Mucosa of stomach (tissue), 1 donor: ENCODE results near the gene NRARP.

Experiments used
- H3K27me3 ChIP-seq: one replicate; pipeline ENCODE4 v1.7.0; 2013; ENCODE audit warnings: mild to moderate bottlenecking, low read length; ENCODE audit not compliant: control insufficient read depth, insufficient read depth
- H3K36me3 ChIP-seq: one replicate; pipeline ENCODE4 v1.7.0; 2013; ENCODE audit warnings: low read length; ENCODE audit not compliant: control insufficient read depth, insufficient read depth
- H3K4me1 ChIP-seq: one replicate; pipeline ENCODE4 v1.7.0; 2013; ENCODE audit warnings: mild to moderate bottlenecking, low read length; ENCODE audit not compliant: control insufficient read depth, insufficient read depth
- H3K4me3 ChIP-seq: one replicate; pipeline ENCODE4 v1.7.0; 2013; ENCODE audit warnings: low read length
- H3K9ac ChIP-seq: one replicate; pipeline ENCODE4 v1.7.0; 2013; ENCODE audit warnings: mild to moderate bottlenecking, low read length, moderate library complexity
- H3K9me3 ChIP-seq: one replicate; pipeline ENCODE4 v1.7.0; 2013; ENCODE audit warnings: mild to moderate bottlenecking, low read length, moderate library complexity; ENCODE audit not compliant: control insufficient read depth
- donor health status: Pancreatic carcinoma.

NRARP gene

GRCh38 chr9:137273095-137273490, 29.0 kb downstream of the NRARP start:
- H3K36me3 ChIP-seq: peaks cover 6% of the 10 kb centered on the region

GRCh38 chr9:137272241-137273094, 29.6 kb downstream of the NRARP start:
- Histone ChIP-seq H3K36me3 (peaks cover 6% of the 10 kb centered on the region), H3K9ac (no peak overlapping the region), H3K4me3 (no peak overlapping the region), H3K27me3 (no peaks in the 10 kb centered on the region), H3K9me3 (no peaks in the 10 kb centered on the region), H3K4me1 (peaks cover 58% of the 10 kb centered on the region)

More at GRCh38 chr9:137273095-137273490, 29.0 kb downstream of the NRARP start:
- Histone ChIP-seq H3K4me1 (peaks cover 55% of the 10 kb centered on the region), H3K4me3 (no peak overlapping the region), H3K27me3 (no peaks in the 10 kb centered on the region), H3K9ac (no peak overlapping the region), H3K9me3 (no peaks in the 10 kb centered on the region)

GRCh38 chr9:137271696-137272076, 30.4 kb downstream of the NRARP start:
- H3K4me3 ChIP-seq: no peak overlapping the region
- no peak overlapping the region for H3K9ac ChIP-seq
- no peaks in the 10 kb centered on the region for H3K27me3 ChIP-seq
- peaks cover 51% of the 10 kb centered on the region for H3K4me1 ChIP-seq
- H3K36me3 ChIP-seq: peaks cover 6% of the 10 kb centered on the region
- no peaks in the 10 kb centered on the region for H3K9me3 ChIP-seq

GRCh38 chr9:137270929-137271695, 31.0 kb downstream of the NRARP start:
- Histone ChIP-seq H3K9ac (no peak overlapping the region), H3K9me3 (no peaks in the 10 kb centered on the region), H3K27me3 (no peaks in the 10 kb centered on the region), H3K4me1 (peaks cover 45% of the 10 kb centered on the region), H3K36me3 (peaks cover 6% of the 10 kb centered on the region), H3K4me3 (no peak overlapping the region)

- Histone ChIP-seq H3K36me3 (peaks cover 6% of the 10 kb centered on the region), H3K4me1 (peaks cover 29% of the 10 kb centered on the region), H3K9me3 (no peaks in the 10 kb centered on the region), H3K9ac (peak overlapping the region; percentile 7), H3K27me3 (no peaks in the 10 kb centered on the region), H3K4me3 (no peak overlapping the region)
Measured at GRCh38 chr9:137269231-137269772, 32.8 kb downstream of the NRARP start.

GRCh38 chr9:137268538-137269201, 33.4 kb downstream of the NRARP start:
- no peak overlapping the region for H3K4me3 ChIP-seq
- no peaks in the 10 kb centered on the region for H3K9me3 ChIP-seq
- H3K9ac ChIP-seq: peak overlapping the region; percentile 7
- H3K27me3 ChIP-seq: no peaks in the 10 kb centered on the region
- peaks cover 23% of the 10 kb centered on the region for H3K4me1 ChIP-seq
- peaks cover 7% of the 10 kb centered on the region for H3K36me3 ChIP-seq

- Histone ChIP-seq H3K4me3 (no peak overlapping the region), H3K4me1 (peaks cover 22% of the 10 kb centered on the region), H3K9me3 (no peaks in the 10 kb centered on the region)
Measured at GRCh38 chr9:137267933-137268355, 34.1 kb downstream of the NRARP start.

GRCh38 chr9:137266585-137267453, 35.3 kb downstream of the NRARP start:
- H3K9ac ChIP-seq: no peak overlapping the region
- no peaks in the 10 kb centered on the region for H3K9me3 ChIP-seq
- no peak overlapping the region for H3K4me3 ChIP-seq
- H3K27me3 ChIP-seq: no peaks in the 10 kb centered on the region
- peaks cover 5% of the 10 kb centered on the region for H3K36me3 ChIP-seq
- H3K4me1 ChIP-seq: peaks cover 22% of the 10 kb centered on the region

More at GRCh38 chr9:137267933-137268355, 34.1 kb downstream of the NRARP start:
- Histone ChIP-seq H3K36me3 (peaks cover 10% of the 10 kb centered on the region), H3K9ac (no peak overlapping the region), H3K27me3 (no peaks in the 10 kb centered on the region)

GRCh38 chr9:137266162-137266527, 35.9 kb downstream of the NRARP start:
- H3K27me3 ChIP-seq: no peaks in the 10 kb centered on the region
- peaks cover 4% of the 10 kb centered on the region for H3K36me3 ChIP-seq
- no peaks in the 10 kb centered on the region for H3K9me3 ChIP-seq
- H3K4me3 ChIP-seq: no peak overlapping the region
- H3K9ac ChIP-seq: no peak overlapping the region
- peaks cover 22% of the 10 kb centered on the region for H3K4me1 ChIP-seq

GRCh38 chr9:137265496-137266161, 36.4 kb downstream of the NRARP start:
- H3K4me1 ChIP-seq: peaks cover 22% of the 10 kb centered on the region
- peaks cover 4% of the 10 kb centered on the region for H3K36me3 ChIP-seq
- H3K9ac ChIP-seq: no peak overlapping the region
- H3K27me3 ChIP-seq: no peaks in the 10 kb centered on the region
- H3K9me3 ChIP-seq: no peaks in the 10 kb centered on the region
- H3K4me3 ChIP-seq: no peak overlapping the region

GRCh38 chr9:137264067-137264466, 38.0 kb downstream of the NRARP start:
- H3K4me3 ChIP-seq: no peak overlapping the region
- H3K9me3 ChIP-seq: no peaks in the 10 kb centered on the region
- peaks cover 4% of the 10 kb centered on the region for H3K36me3 ChIP-seq
- no peaks in the 10 kb centered on the region for H3K27me3 ChIP-seq
- no peak overlapping the region for H3K9ac ChIP-seq
- H3K4me1 ChIP-seq: peaks cover 13% of the 10 kb centered on the region
